K562 (cell line): ENCODE results near the gene AZU1. TPM values are rescaled to one million over a fixed set of nuclear protein-coding genes. Genes with fewer than 3 reads are reported as not detected.

Experiments
- ATAC-seq: fragments of 200-7000 bp; cut with Tn5 transposase; 3 replicates; pipeline ENCODE4 v1.9.1; 2020; ENCODE audit warnings: moderate library complexity
- BruUV-seq: library from RNA; stranded (reverse); fragments of 400-500 nt; replicated peaks from 2 replicates; lab custom pipeline; 2021; lab: Mats Ljungman, UMichigan
- CTCF ChIA-PET: fragments of 300-600 bp; formaldehyde crosslinking; extraction: SDS; loops from one replicate; lab custom pipeline; 2021; ENCODE audit warnings: low intra/inter-chr PET ratio; lab: Yijun Ruan, JAX
- POLR2A ChIA-PET: fragments of 300-600, 350-650 bp; sonication (Branson Sonifier 250); formaldehyde crosslinking; extraction: SDS; loops from one replicate; lab custom pipeline; 2021; ENCODE audit warnings: antibody characterized with exemption, inconsistent platforms; lab: Yijun Ruan, JAX
- DNase-seq, 4 experiments: peaks; one replicate each; pipeline versions ENCODE4 v3.0.0 to v3.0.0-alpha.2; 2011 to 2018; ENCODE audit warnings: low spot score in 3 of 4, mixed read lengths in 3 of 4; ENCODE audit errors: extremely low read depth in 1 of 4
- FAIRE-seq: peaks from 2 replicates; lab custom pipeline; 2011; peaks lifted over from hg19 to GRCh38; lab: Jason Lieb, UNC
- H2AFZ ChIP-seq: 2 replicates; pipeline ENCODE4 v1.6.0; 2011; ENCODE audit warnings: low read depth, low read length, control low read depth, inconsistent platforms
- H3K27ac ChIP-seq: fragments of 200-600 bp; 3 replicates; pipeline ENCODE4 v1.8.0; 2011; ENCODE audit warnings: low read depth, mild to moderate bottlenecking, control low read depth, inconsistent platforms, low read length, moderate library complexity, mixed read lengths; ENCODE audit errors: extremely low read depth
- H3K27me3 ChIP-seq, 2 experiments: fragments of 300-600 bp in 1 of 2; 2 replicates in 1 of 2; 3 replicates in 1 of 2; pipeline versions ENCODE4 v1.6.0 to v1.8.0; 2011; ENCODE audit warnings: inconsistent platforms in 2 of 2, low read length in 2 of 2, mild to moderate bottlenecking in 1 of 2, mixed read lengths in 1 of 2, moderate library complexity in 1 of 2; ENCODE audit not compliant: control insufficient read depth in 2 of 2, insufficient read depth in 2 of 2
- H3K36me3 ChIP-seq: fragments of 300-600 bp; 3 replicates; pipeline ENCODE4 v1.8.0; 2011; ENCODE audit warnings: mild to moderate bottlenecking, low read length, inconsistent platforms; ENCODE audit not compliant: control insufficient read depth, insufficient read depth
- H3K4me1 ChIP-seq, 2 experiments: fragments of 200-600 bp in 1 of 2; replicated peaks in 1 of 2; 2 replicates in 1 of 2; 3 replicates in 1 of 2; pipeline versions ENCODE4 v1.5.1 to v1.8.0; 2011; ENCODE audit warnings: inconsistent platforms in 2 of 2, low read length in 2 of 2, mild to moderate bottlenecking in 1 of 2, mixed read lengths in 1 of 2, moderate library complexity in 1 of 2; ENCODE audit not compliant: control insufficient read depth in 2 of 2, insufficient read depth in 2 of 2
- H3K4me2 ChIP-seq: 2 replicates; pipeline ENCODE4 v1.6.1; 2011; ENCODE audit warnings: low read length, control low read depth, inconsistent platforms, mixed read lengths; ENCODE audit not compliant: insufficient read depth
- H3K4me3 ChIP-seq: fragments of 200-600 bp; sonication (generic), shearing (Covaris generic); 2 replicates; pipeline ENCODE4 v1.5.1; 2016; ENCODE audit warnings: control low read depth, inconsistent platforms
- H3K79me2 ChIP-seq: fragments of 200-600 bp; 3 replicates; pipeline ENCODE4 v1.8.0; 2011; ENCODE audit warnings: low read length, inconsistent platforms; ENCODE audit not compliant: control insufficient read depth, insufficient read depth
- H3K9ac ChIP-seq, 2 experiments: 2 replicates each; pipeline versions ENCODE4 v1.6.0 to v1.6.1; 2011; ENCODE audit warnings: low read depth in 2 of 2, low read length in 2 of 2, control low read depth in 1 of 2, inconsistent platforms in 1 of 2, mild to moderate bottlenecking in 1 of 2, mixed read lengths in 1 of 2; ENCODE audit not compliant: insufficient read depth in 1 of 2
- H3K9me1 ChIP-seq: one replicate; pipeline ENCODE4 v1.6.0; 2011; ENCODE audit warnings: inconsistent platforms, mild to moderate bottlenecking, low read length, moderate library complexity; ENCODE audit not compliant: control insufficient read depth, insufficient read depth
- H3K9me3 ChIP-seq: replicated peaks from 2 replicates; pipeline ENCODE4 v1.5.1; 2011; ENCODE audit warnings: low read depth, low read length, inconsistent platforms; ENCODE audit not compliant: control insufficient read depth, insufficient read depth
- H4K20me1 ChIP-seq: replicated peaks from 2 replicates; pipeline ENCODE4 v1.6.1; 2011; ENCODE audit warnings: low read length, inconsistent platforms, mixed read lengths; ENCODE audit not compliant: control insufficient read depth, insufficient read depth
- ATF2 ChIP-seq: sonication (generic); formaldehyde crosslinking; IDR thresholded peaks from 2 replicates; pipeline ENCODE4 v1.8.1; 2022; ENCODE audit warnings: missing genetic modification reagents
- C11orf30 ChIP-seq: fragments of 450-650 bp; IDR thresholded peaks from 2 replicates; pipeline ENCODE4 v1.6.1; 2016; ENCODE audit warnings: low read depth, mild to moderate bottlenecking
- POLR2G ChIP-seq: fragments of 200-400 bp; formaldehyde crosslinking; IDR thresholded peaks from 2 replicates; pipeline ENCODE4 v1.6.1; 2017; ENCODE audit warnings: low read depth, mild to moderate bottlenecking, antibody characterized with exemption, low read length, moderate library complexity
- RBM22 ChIP-seq: fragments of 200-400 bp; formaldehyde crosslinking; IDR thresholded peaks from 2 replicates; pipeline ENCODE4 v1.6.1; 2018; ENCODE audit warnings: low read length, low read depth; ENCODE audit not compliant: poor library complexity, severe bottlenecking
- ZBTB33 ChIP-seq: sonication (generic); formaldehyde crosslinking; IDR thresholded peaks from 2 replicates; pipeline ENCODE4 v1.8.1; 2023; ENCODE audit warnings: mild to moderate bottlenecking, missing genetic modification reagents
- WGBS: fragments of 100-300 bp; shearing (Covaris generic); methylation state at CpG from one replicate; pipeline ENCODE4 v1.1.6; 2016; ENCODE audit warnings: low coverage, mixed read lengths; ENCODE audit not compliant: insufficient coverage; ENCODE audit errors: missing lambda C conversion rate; 5-methylcytosine and 5-hydroxymethylcytosine counted together
- in situ Hi-C: fragments of 300-500 bp; cut with MboI; formaldehyde crosslinking; loops from 4 replicates; pipeline ENCODE4 v1.15.0; 2018; ENCODE audit warnings: inconsistent platforms, mixed read lengths
- intact Hi-C: fragments of 100-400 bp; cut with micrococcal nuclease; formaldehyde crosslinking; loops from 2 replicates; pipeline ENCODE4 v1.14.2; 2022
- polyA plus RNA-seq, 8 experiments: library from polyadenylated mRNA; depleted of rRNA in 4 of 8; stranded (reverse) in 5 of 8; unstranded in 3 of 8; fragments of >200 nt; fragmentation: Nextera tagmentation in 2 of 8; fragmentation: Illumina TruSeq in 1 of 8; extraction: Ambion mirVana in 2 of 8; extraction: Trizol in 1 of 8; gene quantifications; 2 replicates each; pipeline versions ENCODE4 v1.2.1 to v1.2.3, GENCODE V29; 2011 to 2014; ENCODE audit warnings: inconsistent platforms in 1 of 8, missing spikeins in 1 of 8
- total RNA-seq, 7 experiments: library from RNA; depleted of rRNA in 6 of 7; stranded (reverse); fragments of >200 nt in 6 of 7; fragmentation: Illumina TruSeq in 2 of 7; extraction: Trizol in 2 of 7; gene quantifications; 2 replicates each; pipeline versions ENCODE4 v1.2.1 to v1.2.3, GENCODE V29; 2011 to 2021; ENCODE audit warnings: low replicate concordance in 1 of 7

The AZU1 gene
- total and polyA plus RNA-seq, 9 of the 15 experiments (the other 6 are each of a cell fraction or from before 2014, with no cell fraction given) = 0.29 to 1.9 (median 0.59) TPM; not detected in 3

- peaks cover 45% of the 10 kb centered on the region for H4K20me1 ChIP-seq
- H3K27ac ChIP-seq = no peak overlapping the region
- intact Hi-C loops (no loop called here), in situ Hi-C loops (no loop called here)
- H3K27me3 ChIP-seq = no peaks in the 10 kb centered on the region
- POLR2A ChIA-PET = interaction anchor here (1.4 kb wide), 1 partner anchor 10 kb away, joined by 4 read pairs; no protein-coding TSS in a partner anchor
- FAIRE-seq (no peak), DNase-seq (peak in 2 of 4 experiments; percentile 30 to 32), ATAC-seq (no peak)
- CTCF ChIA-PET = no interaction called here
- TF ChIP-seq ZBTB33 (CRISPR knock-in tag) (peak; percentile 6; the same call in 1 of the 2 replicates), RBM22 (peak; percentile 11), C11orf30 (no peak), ATF2 (0 out of 2 replicates have a peak, but pooled peaks have one; percentile 25), POLR2G (peak; percentile 11; the same call in 1 of the 2 replicates)
- WGBS = over 99% methylated on average over 23 of the region's 33 CpGs
- H2AFZ ChIP-seq = no peak overlapping the region
- peaks cover 15% of the 10 kb centered on the region for H3K9me1 ChIP-seq
- peaks cover 89% of the 10 kb centered on the region for H3K79me2 ChIP-seq
- H3K4me3 ChIP-seq = no peak overlapping the region
- no peak overlapping the region for H3K4me2 ChIP-seq
- no peaks in the 10 kb centered on the region; the same call in 1 of the 2 replicates for H3K9me3 ChIP-seq
- no peak overlapping the region; a peak in 1 of 4 replicates for H3K9ac ChIP-seq
- no TSS peak for BruUV-seq
- H3K36me3 ChIP-seq = peaks cover 100% of the 10 kb centered on the region
- peaks cover 15 to 64% of the 10 kb centered on the region in 2 experiments for H3K4me1 ChIP-seq
Observed at GRCh38 chr19:805166-805551, 22.5 kb upstream of the AZU1 start.
